RKO (cell line): ENCODE data around the gene ANKH.
"Not testable (repeated sequence)": the region's sequence is repeated elsewhere in the genome, so short reads cannot be mapped to it uniquely, and the experiment has no call there.

Experiments
- DNase-seq: peaks from one replicate; pipeline ENCODE4 v3.0.0-alpha.2; 2016; ENCODE audit warnings: low spot score

The ANKH gene

DNA sequence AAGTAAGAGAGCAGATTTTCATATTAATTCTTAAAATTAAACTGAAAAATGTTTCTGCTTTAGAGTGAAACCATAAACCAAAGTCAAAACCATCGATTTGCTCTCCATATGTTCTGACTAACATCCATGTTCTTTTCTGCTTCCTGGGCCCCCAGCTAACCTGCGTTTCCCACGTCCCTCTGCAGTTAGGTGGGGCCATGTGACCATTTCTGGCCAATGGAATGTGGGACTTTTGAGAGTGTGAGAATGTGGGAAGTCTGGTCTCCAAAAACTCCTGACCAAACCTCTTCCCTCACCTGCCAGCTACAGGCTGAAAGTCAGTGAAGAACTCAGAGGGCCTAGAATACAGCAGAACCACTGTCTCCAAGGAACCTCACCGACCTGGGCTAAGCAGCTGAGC lies 44.9 kb downstream of the ANKH start:
- no peak for DNase-seq

GRCh38 chr5:14825977-14826376 lies 45.6 kb downstream of the ANKH start:
- DNase-seq, result no peak

DNA sequence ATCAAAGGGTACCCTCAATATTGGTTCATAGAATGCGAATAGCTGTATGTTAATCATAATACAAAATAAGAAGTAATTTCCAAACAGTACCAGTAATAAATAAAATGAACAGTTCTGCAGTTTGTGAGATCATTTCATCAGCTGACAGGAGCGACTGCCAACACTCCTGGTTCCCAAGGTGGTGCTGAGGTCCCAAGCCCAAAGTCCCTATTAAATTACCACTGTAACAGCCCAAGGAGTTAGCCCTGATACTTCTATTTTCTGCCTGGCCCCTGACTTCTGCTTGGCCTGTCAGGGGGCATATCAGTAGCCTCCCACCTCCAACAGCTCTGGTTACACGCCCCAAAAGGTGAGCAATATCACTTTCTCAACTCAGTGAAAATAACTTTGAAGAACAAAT lies 47.1 kb downstream of the ANKH start:
- DNase-seq, result no peak

- DNase-seq, result no peak
These were observed 50.3 kb downstream of the ANKH start for GRCh38 chr5:14821100-14821845.

DNA sequence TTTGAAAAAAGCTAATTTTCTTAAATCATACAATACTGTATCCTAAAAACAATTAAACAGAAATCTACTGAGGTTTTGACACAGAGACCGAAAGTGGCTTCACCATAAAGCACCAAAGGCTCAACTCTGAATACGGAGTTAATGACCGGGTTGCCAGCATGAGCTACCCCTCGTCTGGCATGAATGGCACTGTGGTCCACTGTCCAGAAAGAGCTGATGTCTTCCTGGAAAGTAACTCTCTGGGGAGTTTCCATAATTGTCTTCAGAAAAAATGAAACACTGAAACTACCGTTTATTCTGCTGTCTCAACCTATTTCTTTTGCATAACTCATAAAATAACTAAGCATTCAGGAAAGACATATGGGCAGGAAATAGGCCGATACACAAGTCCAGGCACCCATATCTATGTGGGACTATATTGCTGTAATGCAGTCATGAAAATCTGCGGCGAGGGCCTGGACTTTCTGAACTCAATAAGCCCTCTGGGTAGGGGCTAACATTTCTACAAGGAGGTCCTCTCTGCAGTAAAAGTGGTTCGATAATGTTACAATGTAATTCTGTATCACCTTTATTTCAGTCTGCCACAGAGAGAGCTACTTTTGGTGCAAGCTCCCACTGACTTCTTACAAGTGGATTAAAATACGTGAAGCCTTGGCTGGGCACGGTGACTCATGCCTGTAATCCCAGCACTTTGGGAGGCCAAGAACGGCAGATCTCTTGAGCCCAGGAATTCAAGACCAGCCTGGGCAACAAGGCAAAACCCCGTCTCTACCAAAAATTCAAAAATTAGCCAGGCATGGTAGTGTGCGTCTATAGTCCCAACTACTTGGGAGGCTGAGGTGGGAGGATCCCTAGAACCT lies 52.4 kb downstream of the ANKH start:
- no peak for DNase-seq

GRCh38 chr5:14817762-14818136 lies 53.8 kb downstream of the ANKH start:
- not testable (repeated sequence) for DNase-seq

- peak; percentile 29 for DNase-seq
These were observed 54.4 kb downstream of the ANKH start for GRCh38 chr5:14816999-14817761.

DNA sequence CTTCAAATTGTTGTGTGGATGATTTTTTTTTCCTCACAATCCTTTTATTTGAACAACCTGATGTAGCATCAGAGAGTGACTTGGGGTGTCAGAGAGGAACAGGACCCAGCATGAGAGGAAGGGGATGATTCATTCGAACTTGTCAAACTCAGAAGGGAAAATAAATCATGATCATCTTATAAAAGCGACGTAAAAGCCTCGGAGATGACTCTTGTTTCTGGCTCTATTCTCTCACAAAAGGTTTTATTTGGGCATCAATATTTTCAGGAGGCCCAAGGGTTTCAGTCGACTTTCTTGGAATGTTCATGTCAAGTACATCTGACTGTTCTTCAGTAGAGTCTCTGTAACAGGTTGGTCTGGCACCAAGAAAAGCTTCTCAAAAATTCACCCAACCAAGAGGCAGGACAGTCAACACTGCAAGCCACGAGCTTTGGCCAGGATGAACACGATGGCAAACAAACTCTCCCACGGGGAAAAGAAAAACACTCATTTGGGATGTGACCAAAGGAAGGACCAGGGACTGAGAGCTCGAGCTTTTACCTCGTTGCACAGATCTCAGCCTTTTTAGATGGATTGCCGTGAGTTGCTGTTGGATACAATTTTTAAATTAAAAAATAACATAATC lies 55.1 kb downstream of the ANKH start:
- no peak for DNase-seq

DNA sequence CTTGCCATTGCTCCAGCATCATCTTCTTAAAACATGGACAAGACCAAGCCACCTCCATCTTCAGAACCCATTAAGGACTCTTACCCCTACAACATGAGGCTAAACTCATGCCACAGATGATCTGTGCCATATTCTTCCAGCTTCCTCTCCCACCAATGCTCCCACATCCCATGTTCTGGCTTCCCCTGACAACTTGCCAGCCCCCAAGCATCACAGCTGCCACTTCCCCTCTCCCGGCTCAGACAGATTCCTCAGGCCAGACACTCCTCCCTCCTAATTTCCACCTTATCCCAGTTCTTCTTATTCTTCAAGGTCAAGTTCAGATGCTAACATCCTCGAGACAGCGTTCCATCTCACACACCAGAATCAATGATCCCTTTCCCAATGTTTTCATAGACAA lies 57.8 kb downstream of the ANKH start:
- no peak for DNase-seq

DNA sequence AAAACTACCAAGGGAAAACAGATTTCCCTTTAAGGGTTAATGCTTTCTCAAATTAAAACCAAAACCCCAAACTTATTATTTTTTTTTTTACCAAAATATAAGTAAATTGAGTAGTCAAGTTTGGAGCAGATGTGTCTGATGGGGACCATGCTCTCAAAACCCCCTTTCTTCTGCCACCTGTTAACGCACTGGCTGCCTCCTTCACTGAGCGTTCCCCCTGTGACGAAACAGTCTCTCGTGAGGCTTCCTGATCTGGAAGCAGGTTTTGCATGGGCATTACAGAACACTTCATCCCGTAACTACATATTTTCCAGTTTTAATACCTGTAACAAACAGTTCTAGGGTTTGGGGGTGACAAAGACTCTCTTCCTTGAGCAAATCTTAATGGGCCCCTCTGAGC lies 59.4 kb downstream of the ANKH start:
- no peak for DNase-seq

DNA sequence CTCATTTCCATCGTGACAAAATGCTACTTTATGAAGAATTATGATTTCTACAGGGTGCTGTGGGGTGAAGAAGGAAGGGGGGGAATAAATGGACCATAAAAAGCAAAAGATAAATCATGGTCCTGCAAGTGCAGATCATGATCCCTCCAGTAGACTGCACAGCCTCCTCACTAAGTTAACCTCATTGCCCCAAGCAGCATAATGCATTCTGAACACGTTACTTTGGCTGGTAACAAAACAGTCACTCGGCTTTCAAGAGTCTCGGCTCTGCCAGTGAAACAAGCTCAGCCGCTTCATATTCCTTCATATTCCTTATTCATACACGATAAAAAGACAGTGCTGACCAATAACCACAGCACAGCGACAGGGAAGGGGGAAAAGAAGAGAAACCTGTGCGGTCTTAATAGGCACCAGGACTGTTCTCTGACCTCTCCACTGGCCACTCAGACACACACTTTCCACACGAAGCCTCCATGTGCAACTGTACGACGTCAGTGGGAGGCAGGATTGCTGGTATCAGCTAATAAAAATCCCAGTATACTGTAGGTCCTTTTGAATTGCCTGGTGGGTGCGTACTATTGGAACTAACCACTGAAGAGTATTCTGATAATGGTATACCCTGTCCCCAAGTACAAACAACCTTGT lies 60.5 kb downstream of the ANKH start:
- DNase-seq, result no peak

DNA sequence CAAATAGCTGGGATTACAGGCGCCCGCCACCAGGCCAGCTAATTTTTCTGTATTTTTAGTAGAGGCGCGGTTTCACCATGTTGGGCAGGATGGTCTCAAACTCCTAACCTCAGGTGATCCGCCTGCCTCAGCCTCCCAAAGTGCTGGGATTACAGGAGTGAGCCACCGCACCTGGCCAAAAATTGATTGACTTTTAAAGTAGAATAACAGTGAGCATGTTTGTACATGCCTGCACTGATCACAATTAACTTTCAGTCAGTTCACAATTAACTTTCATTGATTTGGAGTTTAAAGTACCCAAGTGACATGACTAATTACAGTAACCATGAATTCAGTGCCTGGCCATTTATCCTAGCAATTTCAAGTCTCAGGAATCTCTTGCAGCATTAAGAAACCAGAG lies 61.3 kb downstream of the ANKH start:
- no peak for DNase-seq

DNA sequence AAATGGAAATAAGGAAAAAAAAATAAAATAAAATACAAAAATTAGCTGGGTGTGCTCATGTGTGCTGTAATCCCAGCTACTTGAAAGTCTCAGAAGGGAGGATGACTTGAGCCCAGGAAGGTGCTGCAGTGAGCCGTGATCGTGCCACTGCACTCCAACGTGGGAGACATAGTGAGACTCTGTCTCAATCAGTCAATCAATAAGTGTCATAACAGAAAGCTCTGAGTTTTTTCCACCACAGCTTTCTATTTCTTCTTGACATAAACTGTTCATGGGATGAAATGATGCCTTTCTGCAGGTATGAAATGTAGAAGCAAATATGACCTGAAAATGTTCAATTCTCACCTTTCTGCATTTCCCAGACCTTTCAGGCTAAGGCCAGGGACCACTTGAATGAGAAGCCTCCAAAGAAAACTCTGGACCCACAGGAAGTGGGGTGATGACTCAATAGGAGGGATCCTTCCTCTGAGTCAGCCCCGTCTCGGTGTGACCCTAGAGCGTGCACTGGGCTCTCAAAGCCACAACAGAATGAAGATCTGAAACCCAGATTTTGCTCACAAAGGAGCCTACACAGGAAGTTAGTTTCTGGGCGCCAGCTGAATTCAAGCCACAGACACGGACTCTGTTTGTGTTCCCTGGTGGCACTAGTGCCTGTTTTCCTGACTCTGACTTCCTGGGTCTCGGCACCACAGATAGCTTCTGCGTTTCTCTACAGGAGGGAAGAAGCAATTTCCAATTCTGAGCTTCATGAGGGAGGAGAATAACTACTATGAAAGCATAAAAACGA lies 62.0 kb downstream of the ANKH start:
- DNase-seq, result peak; percentile 80

GRCh38 chr5:14807471-14807870 lies 64.1 kb downstream of the ANKH start:
- no peak for DNase-seq

DNA sequence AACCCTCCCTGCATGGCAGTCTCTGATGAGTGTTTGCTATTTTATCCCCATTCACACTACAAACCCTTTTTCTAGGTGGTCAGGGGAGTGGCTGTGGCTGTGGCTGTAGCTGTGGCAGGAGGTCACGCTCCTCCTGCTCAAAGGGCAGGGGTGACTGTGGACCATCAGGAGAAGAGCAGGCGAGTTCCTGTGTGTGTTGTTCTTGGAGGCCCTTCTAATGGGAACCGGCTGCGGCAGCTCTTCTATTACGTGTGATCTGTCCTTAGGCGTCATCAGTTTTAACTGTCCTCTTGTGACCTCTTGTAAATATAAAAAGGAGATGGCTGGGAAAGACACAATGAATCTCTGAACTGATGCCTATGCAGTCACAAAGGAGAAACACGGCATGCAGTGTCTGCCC lies 65.1 kb downstream of the ANKH start:
- no peak for DNase-seq

DNA sequence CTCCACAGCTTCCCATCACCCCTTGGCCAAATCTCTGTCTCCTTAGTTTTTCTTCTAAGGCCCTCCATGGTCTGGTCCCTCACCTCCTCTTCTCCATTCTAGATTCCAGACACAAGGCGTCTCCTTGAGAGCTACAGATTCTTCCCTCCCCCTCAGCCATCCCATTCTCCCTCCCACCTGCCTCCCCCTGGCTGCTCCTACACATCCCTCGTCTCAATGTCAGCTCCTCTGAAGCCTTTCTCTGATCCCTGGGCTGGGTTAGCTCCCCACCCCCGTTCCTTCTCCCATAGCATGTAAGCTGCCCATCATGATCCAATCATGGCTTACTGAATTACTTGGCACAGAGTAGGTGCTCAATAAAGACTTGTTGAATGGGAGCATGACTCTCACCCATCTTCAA lies 69.0 kb downstream of the ANKH start:
- no peak for DNase-seq

- no peak for DNase-seq
These were observed 69.8 kb downstream of the ANKH start for GRCh38 chr5:14801792-14802191.

GRCh38 chr5:14797385-14797784 lies 74.2 kb downstream of the ANKH start:
- DNase-seq, result not testable (repeated sequence)

DNA sequence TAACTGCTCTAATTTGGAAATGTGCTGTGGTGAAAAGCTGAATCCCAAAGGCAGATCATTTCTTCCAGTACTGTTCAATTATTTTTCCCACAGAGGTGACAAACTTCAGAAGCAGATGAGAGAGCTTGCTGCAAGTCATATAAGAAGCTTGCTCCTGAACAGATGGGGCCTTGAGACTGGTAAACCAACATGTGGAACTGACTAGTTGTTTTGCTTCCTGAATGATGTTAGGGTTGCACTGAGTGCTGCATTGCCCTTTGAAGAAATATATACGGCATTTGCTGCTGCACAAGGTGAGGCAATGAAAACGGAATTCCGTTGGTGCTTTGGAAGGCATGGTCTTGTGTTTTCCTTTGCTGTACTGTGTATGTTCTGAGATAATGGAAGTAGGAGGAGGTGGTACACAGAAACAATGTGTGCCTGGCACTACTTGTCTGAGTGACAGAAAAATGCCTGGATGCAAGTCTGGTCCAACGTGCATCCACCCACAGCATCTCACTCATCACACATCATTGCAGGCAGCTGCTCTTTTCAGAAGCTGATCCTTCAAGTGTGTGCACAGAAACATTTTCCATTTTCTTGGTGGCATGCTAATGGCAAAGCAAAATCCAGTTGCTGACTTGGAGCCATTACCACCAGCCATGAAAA lies 76.9 kb downstream of the ANKH start:
- DNase-seq, result no peak

DNA sequence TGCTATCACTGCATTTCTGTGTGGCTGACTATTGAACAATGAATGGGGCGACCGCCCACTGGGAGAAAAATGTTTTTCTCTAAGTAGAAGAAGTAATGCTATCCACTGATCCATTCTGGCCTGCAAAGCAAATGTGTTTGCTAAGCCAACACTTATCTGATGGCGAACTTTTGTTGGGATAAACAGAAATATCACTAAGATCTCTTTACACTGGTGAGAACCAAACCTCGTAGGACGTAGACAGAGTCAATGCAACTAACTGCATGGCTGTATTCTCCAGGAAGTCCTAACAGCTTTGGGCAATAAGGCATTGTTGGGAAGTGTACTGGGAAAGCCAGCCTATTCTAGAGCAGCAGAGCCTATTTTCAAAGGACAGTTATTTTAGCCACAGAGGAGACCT lies 77.7 kb downstream of the ANKH start:
- no peak for DNase-seq
